Astrocyte (in vitro differentiated cells and primary cell): Measurements from ENCODE around the gene EGFR.

Experiments used
- EZH2 ChIP-seq: IDR thresholded peaks from 2 replicates; pipeline ENCODE4 v1.6.1; 2012; ENCODE audit warnings: mild to moderate bottlenecking, low read length, inconsistent platforms; ENCODE audit not compliant: insufficient read depth
- TF ChIP-seq, protein P1 (sequence below): IDR thresholded peaks from 2 replicates; pipeline ENCODE4 v1.5.1; 2011; ENCODE audit warnings: low read depth, mild to moderate bottlenecking, inconsistent platforms, low read length, moderate library complexity; ENCODE audit not compliant: insufficient read depth

DNA sequence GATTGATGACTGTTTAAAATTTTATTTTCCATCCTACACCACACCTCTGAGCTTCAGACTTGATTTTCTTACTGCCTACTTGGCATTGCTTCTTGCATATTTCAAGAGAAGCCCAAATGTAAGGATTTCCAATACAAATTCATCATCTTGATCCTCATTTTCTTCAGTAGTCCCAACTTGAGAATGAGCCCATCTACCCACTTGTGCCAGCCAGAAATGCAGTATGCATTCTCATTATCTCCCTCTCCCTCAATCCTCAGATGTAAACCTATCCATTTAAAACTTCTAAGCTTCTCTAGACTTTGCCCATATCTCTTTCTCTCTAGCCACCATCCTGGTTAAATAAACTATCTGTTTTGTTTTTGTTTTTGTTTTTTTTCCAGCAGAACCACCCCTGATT is 22.4 kb upstream of the EGFR start:
- TF ChIP-seq, protein P1, sequence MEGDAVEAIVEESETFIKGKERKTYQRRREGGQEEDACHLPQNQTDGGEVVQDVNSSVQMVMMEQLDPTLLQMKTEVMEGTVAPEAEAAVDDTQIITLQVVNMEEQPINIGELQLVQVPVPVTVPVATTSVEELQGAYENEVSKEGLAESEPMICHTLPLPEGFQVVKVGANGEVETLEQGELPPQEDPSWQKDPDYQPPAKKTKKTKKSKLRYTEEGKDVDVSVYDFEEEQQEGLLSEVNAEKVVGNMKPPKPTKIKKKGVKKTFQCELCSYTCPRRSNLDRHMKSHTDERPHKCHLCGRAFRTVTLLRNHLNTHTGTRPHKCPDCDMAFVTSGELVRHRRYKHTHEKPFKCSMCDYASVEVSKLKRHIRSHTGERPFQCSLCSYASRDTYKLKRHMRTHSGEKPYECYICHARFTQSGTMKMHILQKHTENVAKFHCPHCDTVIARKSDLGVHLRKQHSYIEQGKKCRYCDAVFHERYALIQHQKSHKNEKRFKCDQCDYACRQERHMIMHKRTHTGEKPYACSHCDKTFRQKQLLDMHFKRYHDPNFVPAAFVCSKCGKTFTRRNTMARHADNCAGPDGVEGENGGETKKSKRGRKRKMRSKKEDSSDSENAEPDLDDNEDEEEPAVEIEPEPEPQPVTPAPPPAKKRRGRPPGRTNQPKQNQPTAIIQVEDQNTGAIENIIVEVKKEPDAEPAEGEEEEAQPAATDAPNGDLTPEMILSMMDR: no peak
- no peak for TF ChIP-seq EZH2
